GM13977 (cell line): Measurements from ENCODE around the gene HGF.

Experiments
- DNase-seq: peaks from one replicate; pipeline ENCODE4 v3.0.0; 2012; ENCODE audit warnings: low spot score
- in situ Hi-C: fragments of 300-500 bp; cut with MboI; formaldehyde crosslinking; loops from one replicate; pipeline ENCODE4 v1.12.0; 2022; ENCODE audit warnings: low sequenced_read_pairs, low pct_unique_long_range_greater_than_20kb, mixed read lengths, inconsistent platforms; ENCODE audit not compliant: unreplicated experiment
- TF ChIP-seq, protein P1 (sequence below): IDR thresholded peaks from 2 replicates; pipeline ENCODE4 v1.5.1; 2012; ENCODE audit warnings: mild to moderate bottlenecking, control low read depth; ENCODE audit not compliant: insufficient read depth; ENCODE audit errors: extremely low read depth, missing control alignments

Gene HGF

DNA sequence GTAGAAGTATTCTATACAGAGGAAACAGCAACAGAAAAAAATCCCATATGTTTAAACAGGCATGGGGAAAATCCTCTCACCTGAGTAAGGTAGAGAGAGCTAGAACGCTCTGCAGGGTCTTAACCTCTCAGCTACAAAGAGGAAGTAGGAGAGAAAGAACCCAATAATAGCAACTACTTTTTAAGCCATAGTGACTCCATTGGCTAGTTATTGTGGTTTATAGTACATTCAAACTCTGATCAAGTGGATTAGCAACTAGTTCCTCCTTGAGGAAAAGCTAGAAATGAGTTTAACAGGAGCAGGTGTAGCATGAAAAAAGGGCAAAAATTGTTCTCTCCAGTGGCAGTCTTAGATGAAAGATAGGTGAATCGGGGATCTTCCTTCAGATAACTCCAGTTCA is 89.7 kb downstream of the HGF start:
- TF ChIP-seq, protein P1, sequence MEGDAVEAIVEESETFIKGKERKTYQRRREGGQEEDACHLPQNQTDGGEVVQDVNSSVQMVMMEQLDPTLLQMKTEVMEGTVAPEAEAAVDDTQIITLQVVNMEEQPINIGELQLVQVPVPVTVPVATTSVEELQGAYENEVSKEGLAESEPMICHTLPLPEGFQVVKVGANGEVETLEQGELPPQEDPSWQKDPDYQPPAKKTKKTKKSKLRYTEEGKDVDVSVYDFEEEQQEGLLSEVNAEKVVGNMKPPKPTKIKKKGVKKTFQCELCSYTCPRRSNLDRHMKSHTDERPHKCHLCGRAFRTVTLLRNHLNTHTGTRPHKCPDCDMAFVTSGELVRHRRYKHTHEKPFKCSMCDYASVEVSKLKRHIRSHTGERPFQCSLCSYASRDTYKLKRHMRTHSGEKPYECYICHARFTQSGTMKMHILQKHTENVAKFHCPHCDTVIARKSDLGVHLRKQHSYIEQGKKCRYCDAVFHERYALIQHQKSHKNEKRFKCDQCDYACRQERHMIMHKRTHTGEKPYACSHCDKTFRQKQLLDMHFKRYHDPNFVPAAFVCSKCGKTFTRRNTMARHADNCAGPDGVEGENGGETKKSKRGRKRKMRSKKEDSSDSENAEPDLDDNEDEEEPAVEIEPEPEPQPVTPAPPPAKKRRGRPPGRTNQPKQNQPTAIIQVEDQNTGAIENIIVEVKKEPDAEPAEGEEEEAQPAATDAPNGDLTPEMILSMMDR, result no peak
- in situ Hi-C loops, result no loop called here
- DNase-seq, result no peak

DNA sequence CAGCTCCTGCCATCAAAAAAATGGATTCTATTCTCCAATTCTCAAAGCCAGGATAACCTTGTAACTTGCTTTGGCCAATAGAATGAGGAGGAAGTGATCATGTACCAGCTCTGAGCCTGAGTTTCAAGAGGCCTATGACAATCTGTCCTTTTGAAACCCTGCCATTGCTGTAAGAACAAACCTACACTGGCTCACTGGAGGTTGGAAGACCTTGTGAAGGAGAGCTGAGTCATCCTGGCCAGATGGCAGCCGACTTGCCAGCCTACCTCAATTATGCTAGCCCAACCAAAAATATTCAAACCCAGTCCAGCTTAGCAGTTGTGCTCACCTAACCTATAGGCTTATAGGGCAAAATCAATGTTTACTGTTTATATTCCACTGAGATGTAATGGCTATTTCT is 93.0 kb downstream of the HGF start:
- in situ Hi-C loops, result no loop called here
- no peak for DNase-seq
- TF ChIP-seq, protein P1, result no peak

DNA sequence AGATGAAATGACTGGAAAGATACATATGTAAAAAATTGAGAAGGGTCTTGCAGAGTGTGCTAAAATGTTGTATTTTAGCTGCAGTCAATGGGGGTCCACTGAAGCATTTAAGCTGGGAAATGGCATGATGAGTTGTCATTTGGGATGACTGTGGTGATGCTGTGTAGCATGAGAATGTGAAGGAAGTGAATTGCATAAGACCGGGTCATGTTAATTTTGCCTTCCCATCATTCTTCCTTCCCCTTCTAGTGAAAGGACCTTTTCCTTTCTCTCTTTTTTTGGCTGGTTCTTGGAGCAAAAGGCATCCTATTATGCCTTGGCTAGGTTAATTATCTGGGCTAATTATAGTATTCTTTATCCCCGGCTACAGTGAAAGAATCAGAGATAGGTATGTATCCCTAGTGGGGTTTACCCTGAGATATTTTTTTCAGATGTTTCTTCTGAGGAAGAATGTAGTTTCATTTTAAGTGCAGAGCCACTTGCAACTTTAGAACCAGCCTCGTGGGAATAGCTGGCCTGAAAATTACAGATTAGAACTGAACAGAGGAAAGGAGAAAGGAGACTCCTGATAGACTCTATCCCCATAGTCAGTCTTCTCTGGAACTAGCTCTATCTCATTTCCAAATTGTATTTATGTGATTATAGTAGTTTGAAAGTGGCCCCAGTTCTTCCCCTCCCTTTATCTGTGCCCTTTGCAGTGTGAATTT is 93.6 kb downstream of the HGF start:
- in situ Hi-C loops, result no loop called here
- DNase-seq, result no peak
- TF ChIP-seq, protein P1, result no peak

DNA sequence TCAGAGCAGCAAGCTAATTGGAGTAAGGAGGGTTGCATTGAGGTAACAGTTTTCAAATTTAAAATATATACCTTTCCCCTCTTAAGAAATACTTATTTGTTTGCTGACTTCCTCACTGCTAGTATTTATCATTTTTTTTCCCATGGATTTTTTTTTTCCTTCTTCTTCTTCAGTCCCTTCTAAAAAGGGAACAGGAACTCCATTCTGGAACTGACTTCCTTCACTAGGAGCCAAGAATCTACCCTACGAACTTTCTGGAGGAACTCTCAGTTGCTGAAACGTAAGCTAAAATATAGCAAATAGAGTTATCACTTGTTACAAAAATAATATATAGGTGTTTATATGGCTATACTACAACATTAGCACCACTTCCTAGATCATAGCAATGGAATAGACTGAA is 95.4 kb downstream of the HGF start:
- TF ChIP-seq, protein P1, result no peak
- in situ Hi-C loops, result no loop called here
- no peak for DNase-seq

DNA sequence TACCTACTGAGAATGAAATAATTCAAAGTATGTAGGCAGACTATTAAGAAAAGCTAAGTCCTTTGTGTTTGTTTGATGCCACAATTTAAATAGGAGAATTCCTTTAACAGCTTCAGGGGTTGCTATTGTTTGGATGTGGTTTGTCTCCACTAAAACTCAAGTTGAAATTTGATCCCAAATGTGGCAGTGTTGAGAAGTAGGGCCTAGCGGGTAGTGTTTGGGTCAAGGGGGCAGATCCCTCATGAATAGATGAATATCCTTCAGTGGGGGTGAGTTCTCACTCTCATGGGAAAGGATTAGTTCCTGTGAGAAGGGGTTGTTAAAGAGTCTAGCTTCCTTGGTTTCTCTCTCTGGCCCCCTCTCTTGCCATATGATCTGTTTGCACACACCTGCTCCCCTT is 97.0 kb downstream of the HGF start:
- no peak for DNase-seq
- TF ChIP-seq, protein P1, result no peak
- in situ Hi-C loops, result no loop called here

DNA sequence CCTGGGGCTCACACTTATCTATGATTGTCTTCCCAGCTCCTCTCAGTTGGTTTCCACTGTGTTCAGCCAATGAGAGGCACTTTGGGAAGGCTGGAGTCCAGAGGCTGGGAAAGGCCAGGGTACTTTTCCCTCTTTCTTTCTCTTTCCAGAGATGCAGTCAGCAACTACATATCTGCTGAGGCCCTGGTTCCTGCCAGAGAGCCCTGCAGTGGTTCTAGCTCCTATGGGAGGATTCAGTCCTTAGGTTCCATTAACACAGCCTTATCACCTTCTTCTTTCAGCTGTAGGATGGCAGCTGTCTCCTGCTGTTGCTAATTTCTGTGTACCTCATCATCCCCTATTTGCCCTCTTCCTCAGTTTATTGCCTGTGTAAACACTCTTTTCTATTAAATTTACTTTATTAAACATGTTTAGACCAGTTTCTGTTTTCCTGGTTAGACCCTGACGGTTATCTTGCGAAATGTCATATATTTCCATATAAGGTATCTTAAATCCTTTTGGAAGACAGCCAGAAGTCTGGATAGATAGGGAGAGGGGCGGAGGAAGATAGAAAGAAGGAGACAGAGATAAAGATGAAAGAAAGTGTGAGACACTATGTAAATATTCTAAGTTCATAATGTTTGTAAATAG is 100.3 kb downstream of the HGF start:
- no peak for DNase-seq
- in situ Hi-C loops, result no loop called here
- TF ChIP-seq, protein P1, result no peak
